Hepatocyte (in vitro differentiated cells): Measurements from ENCODE around the gene SP3.

Experiments used
- CTCF ChIP-seq: fragments of 200-600 bp; sonication (generic); IDR thresholded peaks from 2 replicates; pipeline ENCODE4 v1.5.1; 2016; ENCODE audit warnings: antibody characterized with exemption, mild to moderate bottlenecking; ENCODE audit not compliant: poor library complexity
- EZH2 ChIP-seq: fragments of 200-600 bp; sonication (generic); IDR thresholded peaks from 2 replicates; pipeline ENCODE4 v1.6.1; 2016; ENCODE audit warnings: antibody characterized with exemption, mild to moderate bottlenecking, borderline replicate concordance
- EZH2phosphoT487 ChIP-seq: fragments of 200-600 bp; sonication (generic); IDR thresholded peaks from one replicate; pipeline ENCODE4 v1.6.1; 2018; ENCODE audit warnings: antibody characterized with exemption, mild to moderate bottlenecking, low read depth, moderate library complexity; ENCODE audit not compliant: unreplicated experiment, severe bottlenecking

- TF ChIP-seq CTCF (no peak), EZH2 (no peak), EZH2phosphoT487 (no peak)
These were observed 7.0 kb upstream of the SP3 start for GRCh38 chr2:173972165-173972564.
